Spleen (tissue), 7 donors: ENCODE data around the gene ZNF679.
"Not testable (repeated sequence)": the region's sequence is repeated elsewhere in the genome, so short reads cannot be mapped to it uniquely, and the experiment has no call there.

Experiments used
- POLR2A ChIP-seq, 3 donors: fragments of 450-650 bp; IDR thresholded peaks; one replicate each; pipeline ENCODE4 v1.5.1; 2017; ENCODE audit warnings: antibody characterized with exemption in 3 of 3, mild to moderate bottlenecking in 1 of 3
- TF ChIP-seq, protein P1 (sequence below), 11 experiments: fragments of 200-600 bp in 7 of 11; fragments of 450-650 bp in 4 of 11; sonication (generic) in 4 of 11; IDR thresholded peaks in 8 of 11; conservative IDR thresholded peaks in 3 of 11; 1 replicate in 7 of 11; 2 replicates in 4 of 11; pipeline versions ENCODE4 v1.4.0 to v1.8.0; 2016 to 2021; ENCODE audit warnings: antibody characterized with exemption in 11 of 11, inconsistent platforms in 4 of 11, mild to moderate bottlenecking in 1 of 11
- donor health status: DM: no; HTN: no; CAD: no; lungs with moderate emphysema.
- donor health status: DM: no; HTN: no; CAD: no.
- donor health status: DM: no; HTN: no; CAD: no.

DNA sequence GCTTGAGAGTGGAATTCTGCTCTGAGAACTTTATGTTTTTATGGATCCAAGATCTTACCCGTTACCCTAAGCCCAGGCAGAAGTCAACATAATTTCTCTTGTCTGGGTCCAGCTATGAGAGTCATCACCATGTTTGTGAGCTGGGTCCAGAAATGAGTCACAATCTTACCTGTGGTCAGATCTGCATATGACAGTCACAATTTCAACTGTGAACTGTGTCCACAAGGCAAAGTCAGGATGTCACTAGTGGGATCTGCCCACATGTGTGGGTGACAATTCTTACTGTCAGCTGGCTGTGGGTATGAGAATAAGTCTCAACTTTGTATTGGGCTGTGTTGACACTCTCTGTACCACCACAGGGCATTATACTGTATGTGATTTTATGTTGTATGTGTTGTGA, 69.1 kb downstream of the ZNF679 start:
- TF ChIP-seq, protein P1, sequence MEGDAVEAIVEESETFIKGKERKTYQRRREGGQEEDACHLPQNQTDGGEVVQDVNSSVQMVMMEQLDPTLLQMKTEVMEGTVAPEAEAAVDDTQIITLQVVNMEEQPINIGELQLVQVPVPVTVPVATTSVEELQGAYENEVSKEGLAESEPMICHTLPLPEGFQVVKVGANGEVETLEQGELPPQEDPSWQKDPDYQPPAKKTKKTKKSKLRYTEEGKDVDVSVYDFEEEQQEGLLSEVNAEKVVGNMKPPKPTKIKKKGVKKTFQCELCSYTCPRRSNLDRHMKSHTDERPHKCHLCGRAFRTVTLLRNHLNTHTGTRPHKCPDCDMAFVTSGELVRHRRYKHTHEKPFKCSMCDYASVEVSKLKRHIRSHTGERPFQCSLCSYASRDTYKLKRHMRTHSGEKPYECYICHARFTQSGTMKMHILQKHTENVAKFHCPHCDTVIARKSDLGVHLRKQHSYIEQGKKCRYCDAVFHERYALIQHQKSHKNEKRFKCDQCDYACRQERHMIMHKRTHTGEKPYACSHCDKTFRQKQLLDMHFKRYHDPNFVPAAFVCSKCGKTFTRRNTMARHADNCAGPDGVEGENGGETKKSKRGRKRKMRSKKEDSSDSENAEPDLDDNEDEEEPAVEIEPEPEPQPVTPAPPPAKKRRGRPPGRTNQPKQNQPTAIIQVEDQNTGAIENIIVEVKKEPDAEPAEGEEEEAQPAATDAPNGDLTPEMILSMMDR (IDR thresholded peaks at IDR 0.05 in 8 of 11, conservative IDR thresholded peaks at IDR 0.05 in 3 of 11), result not testable (repeated sequence)
- TF ChIP-seq POLR2A (IDR thresholded peaks at IDR 0.05), result not testable (repeated sequence)
